B cell (primary cell): ENCODE data around the gene LUZP1. TPM values are rescaled to one million over a fixed set of nuclear protein-coding genes. Genes with fewer than 3 reads are reported as not detected.

Source experiments
- ATAC-seq: fragments of 200-7000 bp; cut with Tn5 transposase; one replicate; pipeline ENCODE4 v1.10.0; 2021; ENCODE audit warnings: low read depth, mild to moderate bottlenecking, moderate number of reproducible peaks, moderate library complexity
- CTCF ChIA-PET: fragments of 350-600 bp; sonication (Branson Sonifier 250); formaldehyde crosslinking; loops from one replicate; lab custom pipeline; 2021; ENCODE audit warnings: antibody characterized with exemption, inconsistent platforms; lab: Charles Lee
- POLR2A ChIA-PET: fragments of 350-600 bp; sonication (Branson Sonifier 250); formaldehyde crosslinking; loops from one replicate; lab custom pipeline; 2021; ENCODE audit warnings: antibody characterized with exemption; lab: Charles Lee
- DNase-seq: peaks from one replicate; pipeline ENCODE4 v3.0.0; 2013
- H2AFZ ChIP-seq: 2 replicates; pipeline ENCODE4 v1.6.1; 2012; ENCODE audit warnings: mild to moderate bottlenecking, low read depth, low read length; ENCODE audit not compliant: insufficient read depth, poor library complexity, severe bottlenecking
- H3K27ac ChIP-seq, 2 donors: 1 replicate in 1 of 2; 2 replicates in 1 of 2; pipeline ENCODE4 v1.5.1; 2012 to 2013; ENCODE audit warnings: low read length in 2 of 2, mild to moderate bottlenecking in 2 of 2, moderate library complexity in 1 of 2
- H3K27me3 ChIP-seq, 4 experiments: fragments of 200-600 bp in 1 of 4; sonication (generic) in 1 of 4; replicated peaks in 1 of 4; 1 replicate in 2 of 4; 2 replicates in 2 of 4; pipeline versions ENCODE4 v1.6.1 to v1.7.0; 2013 to 2016; ENCODE audit warnings: low read length in 3 of 4, mild to moderate bottlenecking in 2 of 4, mixed read lengths in 1 of 4, moderate library complexity in 1 of 4; ENCODE audit not compliant: insufficient read depth in 4 of 4, control insufficient read depth in 3 of 4; ENCODE audit errors: control extremely low read depth in 1 of 4
- H3K36me3 ChIP-seq, 2 experiments: replicated peaks in 1 of 2; 1 replicate in 1 of 2; 2 replicates in 1 of 2; pipeline versions ENCODE4 v1.6.1 to v1.7.1; 2013; ENCODE audit warnings: low read length in 1 of 2; ENCODE audit not compliant: insufficient read depth in 2 of 2, control insufficient read depth in 1 of 2; ENCODE audit errors: control extremely low read depth in 1 of 2, extremely low read depth in 1 of 2
- H3K4me1 ChIP-seq, 2 donors: fragments of 200-600 bp in 1 of 2; sonication (generic) in 1 of 2; 1 replicate in 1 of 2; 2 replicates in 1 of 2; pipeline versions ENCODE4 v1.5.1 to v1.6.1; 2013 to 2017; ENCODE audit warnings: low read length in 2 of 2; ENCODE audit not compliant: control insufficient read depth in 2 of 2, insufficient read depth in 2 of 2
- H3K4me2 ChIP-seq: replicated peaks from 2 replicates; pipeline ENCODE3; 2012; ENCODE audit warnings: mild to moderate bottlenecking, low read depth, low read length; ENCODE audit not compliant: poor library complexity, severe bottlenecking
- H3K4me3 ChIP-seq, 5 experiments: fragments of 200-600 bp in 1 of 5; sonication (generic) in 1 of 5; 1 replicate in 3 of 5; 2 replicates in 2 of 5; pipeline versions ENCODE4 v1.5.1 to v1.7.0; 2011 to 2016; ENCODE audit warnings: low read length in 4 of 5, mild to moderate bottlenecking in 4 of 5, low read depth in 2 of 5, control low read depth in 1 of 5, moderate library complexity in 1 of 5; ENCODE audit not compliant: insufficient read depth in 1 of 5; ENCODE audit errors: control extremely low read depth in 1 of 5, extremely low read depth in 1 of 5
- H3K79me2 ChIP-seq: fragments of 200-600 bp; sonication (generic); one replicate; pipeline ENCODE4 v1.6.0; 2016; ENCODE audit warnings: low read length; ENCODE audit not compliant: control insufficient read depth, insufficient read depth
- H3K9ac ChIP-seq: fragments of 200-600 bp; sonication (generic); 2 replicates; pipeline ENCODE4 v1.6.1; 2017; ENCODE audit warnings: mild to moderate bottlenecking, low read length, moderate library complexity
- H3K9me3 ChIP-seq, 3 donors: one replicate each; pipeline versions ENCODE4 v1.6.1 to v1.7.1; 2013; ENCODE audit warnings: low read length in 2 of 3; ENCODE audit not compliant: control insufficient read depth in 2 of 3, insufficient read depth in 1 of 3; ENCODE audit errors: control extremely low read depth in 1 of 3
- H4K20me1 ChIP-seq: 2 replicates; pipeline ENCODE4 v1.6.0; 2012; ENCODE audit warnings: mild to moderate bottlenecking, low read length; ENCODE audit not compliant: insufficient read depth, control insufficient read depth, poor library complexity, severe bottlenecking
- H3K27ac Mint-ChIP-seq: one replicate; pipeline ENCODE4 v1.8.0; 2021; ENCODE audit warnings: mixed read lengths
- H3K27me3 Mint-ChIP-seq: one replicate; pipeline ENCODE4 v1.8.0; 2021; ENCODE audit warnings: mixed read lengths
- H3K4me1 Mint-ChIP-seq: one replicate; pipeline ENCODE4 v1.8.0; 2021; ENCODE audit warnings: mixed read lengths
- H3K4me3 Mint-ChIP-seq: one replicate; pipeline ENCODE4 v1.8.0; 2021; ENCODE audit warnings: mixed read lengths
- H3K9me3 Mint-ChIP-seq: one replicate; pipeline ENCODE4 v1.8.0; 2022; ENCODE audit warnings: mixed read lengths; ENCODE audit not compliant: insufficient read depth
- CTCF ChIP-seq: fragments of 200-600 bp; IDR thresholded peaks from one replicate; pipeline ENCODE4 v1.8.0; 2022; ENCODE audit warnings: antibody characterized with exemption, mild to moderate bottlenecking
- EZH2 ChIP-seq: IDR thresholded peaks from 2 replicates; pipeline ENCODE4 v1.6.1; 2012; ENCODE audit warnings: borderline replicate concordance, low read depth, mild to moderate bottlenecking, moderate library complexity, low read length; ENCODE audit not compliant: insufficient read depth, poor library complexity, severe bottlenecking
- WGBS: methylation state at CpG from one replicate; pipeline ENCODE4 v1.1.5; 2013; ENCODE audit warnings: missing lambda C conversion rate; ENCODE audit not compliant: insufficient coverage; 5-methylcytosine and 5-hydroxymethylcytosine counted together
- intact Hi-C: fragments of 100-400 bp; cut with micrococcal nuclease; formaldehyde crosslinking; loops from one replicate; pipeline ENCODE4 v1.10.0; 2022
- polyA plus RNA-seq: library from polyadenylated mRNA; depleted of rRNA; stranded (reverse); fragments of >200 nt; gene quantifications from 2 replicates; pipeline ENCODE4 v1.2.3, GENCODE V29; 2012
- total RNA-seq, 2 donors: library from RNA; stranded (reverse); fragments of 120-200 nt in 1 of 2; gene quantifications; 1 replicate in 1 of 2; 2 replicates in 1 of 2; pipeline versions ENCODE4 v1.2.3 to v1.2.4, GENCODE V29; 2013 to 2022

LUZP1 gene
- total and polyA plus RNA-seq, 2 donors (not counting 1 experiment from before 2014, with no cell fraction given) = 2.0 to 12.9 TPM

GRCh38 chr1:23215291-23215690, 46.6 kb upstream of the LUZP1 start:
- Histone ChIP-seq H3K9me3 (peaks cover 0 to 2% (median 0%) of the 10 kb centered on the region in 3 donors), H3K27me3 (peaks cover 0 to 57% (median 30%) of the 10 kb centered on the region in 4 experiments), H4K20me1 (no peaks in the 10 kb centered on the region), H3K79me2 (no peaks in the 10 kb centered on the region), H2AFZ (no peak overlapping the region), H3K4me1 (peaks cover 11 to 16% of the 10 kb centered on the region in 2 donors), H3K4me3 (no peak overlapping the region), H3K27ac (no peak overlapping the region), H3K36me3 (no peaks in the 10 kb centered on the region), H3K9ac (no peak overlapping the region), H3K4me2 (no peak overlapping the region)
- ATAC-seq (no peak), DNase-seq (no peak)
- ChIA-PET POLR2A (no interaction called here), CTCF (no interaction called here)
- Mint-ChIP-seq H3K4me3 (no peak overlapping the region), H3K27ac (no peak overlapping the region), H3K9me3 (no peaks in the 10 kb centered on the region), H3K4me1 (peaks cover 6% of the 10 kb centered on the region), H3K27me3 (peaks cover 62% of the 10 kb centered on the region)
- intact Hi-C loops = loop anchor here (5.0 kb wide), 1 partner anchor 187 kb away; no protein-coding TSS in a partner anchor
- TF ChIP-seq EZH2 (no peak), CTCF (no peak)
- 78% methylated on average over 3 of the region's 3 CpGs for WGBS

DNA sequence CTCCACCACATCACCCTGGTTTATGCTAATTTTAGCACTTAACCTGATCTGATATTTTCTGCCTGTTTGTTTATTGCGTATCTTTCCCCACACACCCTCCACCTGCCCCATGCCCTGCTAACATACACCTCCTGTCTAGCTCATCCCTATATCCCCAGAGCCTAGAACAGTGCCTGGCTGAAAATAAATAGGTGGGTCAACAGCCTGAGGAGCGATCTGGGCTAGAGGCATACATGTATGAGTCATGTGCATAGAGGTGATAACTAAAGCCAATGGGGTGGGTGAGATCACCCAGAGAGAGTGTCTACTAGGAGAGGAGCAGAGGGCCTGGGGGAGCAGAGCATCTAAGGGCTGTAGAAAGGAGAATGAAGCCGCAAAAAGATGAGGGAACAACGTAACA, 46.0 kb upstream of the LUZP1 start:
- Histone ChIP-seq H3K4me3 (no peak overlapping the region), H3K36me3 (no peaks in the 10 kb centered on the region), H3K79me2 (no peaks in the 10 kb centered on the region), H4K20me1 (no peaks in the 10 kb centered on the region), H3K27ac (no peak overlapping the region), H3K4me1 (peaks cover 11 to 16% of the 10 kb centered on the region in 2 donors), H3K27me3 (peaks cover 0 to 57% (median 30%) of the 10 kb centered on the region in 4 experiments), H3K9ac (no peak overlapping the region), H3K4me2 (no peak overlapping the region), H2AFZ (no peak overlapping the region), H3K9me3 (peaks cover 0 to 2% (median 0%) of the 10 kb centered on the region in 3 donors)
- no peak for ATAC-seq
- no peak for DNase-seq
- no peak overlapping the region for H3K4me3 Mint-ChIP-seq
- H3K27ac Mint-ChIP-seq = no peak overlapping the region
- peaks cover 7% of the 10 kb centered on the region for H3K4me1 Mint-ChIP-seq
- intact Hi-C loops = loop anchor here (5.0 kb wide), 1 partner anchor 188 kb away; no protein-coding TSS in a partner anchor
- no peaks in the 10 kb centered on the region for H3K9me3 Mint-ChIP-seq
- ChIA-PET POLR2A (no interaction called here), CTCF (no interaction called here)
- WGBS = 100% methylated on average over 4 of the region's 4 CpGs
- H3K27me3 Mint-ChIP-seq = peaks cover 59% of the 10 kb centered on the region
- TF ChIP-seq CTCF (no peak), EZH2 (no peak)
